ENCODE results near the gene MACROH2A2. TPM values are rescaled to one million over a fixed set of nuclear protein-coding genes. Genes with fewer than 3 reads are reported as not detected.

MACROH2A2 gene
- total and polyA plus RNA-seq, 2 of the 8 experiments (the other 6 are each of a cell fraction or from before 2014, with no cell fraction given) = 7.9 to 9.3 TPM

DNA sequence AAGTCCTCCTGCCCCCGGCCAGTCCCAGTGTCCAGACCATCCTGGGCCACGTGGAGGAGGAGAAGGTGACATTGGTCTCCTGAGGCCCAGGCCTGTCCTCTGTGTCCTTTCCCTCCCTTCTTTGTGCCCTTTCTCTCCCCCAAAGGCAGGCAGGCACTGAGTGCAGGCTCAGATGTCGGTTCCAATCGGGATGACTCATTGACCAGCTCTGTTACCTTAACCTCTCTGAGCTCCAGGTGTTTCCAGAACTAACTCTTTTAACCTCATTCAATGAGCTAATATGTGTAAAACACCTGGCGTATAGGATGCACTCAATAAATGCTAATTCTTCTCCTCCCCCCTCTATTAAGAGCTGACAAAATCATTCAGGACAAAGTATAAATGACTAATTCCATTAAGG, 25.7 kb downstream of the MACROH2A2 start:
- Histone ChIP-seq H3K79me2 (ENCODE audit: control insufficient read depth in 1 of 2, insufficient read depth in 2 of 2, low read length in 2 of 2) (no peaks in the 10 kb centered on the region), H4K91ac (replicated peaks; ENCODE audit: insufficient read length, low read length) (no peak overlapping the region), H3K4ac (replicated peaks; ENCODE audit: insufficient read length, low read depth, low read length) (no peak overlapping the region), H3K4me2 (ENCODE audit: insufficient read depth in 1 of 2, low read depth in 2 of 2, low read length in 2 of 2) (no peak overlapping the region), H2BK120ac (replicated peaks; ENCODE audit: low read depth, low read length) (no peak overlapping the region), H2BK15ac (ENCODE audit: low read length) (no peak overlapping the region), H3K4me1 (replicated peaks in 1 of 4; ENCODE audit: control insufficient read depth in 3 of 4, insufficient read depth in 4 of 4, low read length in 3 of 4) (no peaks in the 10 kb centered on the region; a peak in 4 of 7 replicates), H3K23ac (ENCODE audit: insufficient read length) (no peak overlapping the region), H3K14ac (ENCODE audit: insufficient read length) (no peak overlapping the region), H3K56ac (replicated peaks; ENCODE audit: insufficient read length, low read depth, low read length) (no peak overlapping the region), H3K79me1 (ENCODE audit: low read depth, low read length) (no peaks in the 10 kb centered on the region; the same call in 1 of the 2 replicates), H3K4me3 (ENCODE audit: extremely low read depth in 1 of 4, insufficient read depth in 2 of 4, low read depth in 3 of 4, low read length in 4 of 4) (no peak overlapping the region), H2BK5ac (ENCODE audit: low read depth, low read length) (no peak overlapping the region), H3K18ac (ENCODE audit: extremely low read depth, low read length) (no peak overlapping the region), H4K5ac (ENCODE audit: insufficient read length, low read depth, low read length) (no peak overlapping the region), H3K9me3 (ENCODE audit: insufficient read depth in 2 of 2, low read depth in 1 of 2, low read length in 1 of 2) (no peaks in the 10 kb centered on the region), H3K27ac (ENCODE audit: low read depth, low read length) (no peak overlapping the region), H2BK12ac (ENCODE audit: low read depth, low read length) (no peak overlapping the region), H4K20me1 (replicated peaks in 1 of 2; ENCODE audit: control insufficient read depth in 1 of 2, insufficient read depth in 2 of 2, low read length in 2 of 2) (no peaks in the 10 kb centered on the region), H2AK5ac (ENCODE audit: low read depth, low read length) (no peak overlapping the region), H4K8ac (ENCODE audit: extremely low read depth, insufficient read depth, low read length) (no peak overlapping the region), H3K36me3 (ENCODE audit: control insufficient read depth in 2 of 4, insufficient read depth in 4 of 4, low read length in 3 of 4) (no peaks in the 10 kb centered on the region), H2AFZ (ENCODE audit: low read length) (no peak overlapping the region), H2BK20ac (ENCODE audit: low read length) (no peak overlapping the region), H3K9ac (replicated peaks in 1 of 4; ENCODE audit: extremely low read depth in 1 of 4, low read depth in 3 of 4, low read length in 3 of 4) (no peak overlapping the region), H3K23me2 (ENCODE audit: low read depth, low read length) (no peaks in the 10 kb centered on the region), H3K27me3 (replicated peaks in 1 of 4; ENCODE audit: control insufficient read depth in 3 of 4, extremely low read depth in 1 of 4, insufficient read depth in 3 of 4, low read length in 3 of 4) (no peaks in the 10 kb centered on the region)
- ChIA-PET CTCF (ENCODE audit: partially characterized antibody) (interaction anchor here (0.8 to 2.8 kb wide), 6 partner anchors 10 to 38 kb away, joined by 3 to 9 read pairs (median 4); no protein-coding TSS in a partner anchor), POLR2A (ENCODE audit: partially characterized antibody) (interaction anchor here (1.6 kb wide), 1 partner anchor 9 kb away, joined by 3 read pairs; no protein-coding TSS in a partner anchor)
- FAIRE-seq (no peak), DNase-seq (ENCODE audit: low read depth in 1 of 2, low spot score in 2 of 2) (no peak)
- TF ChIP-seq RBBP5 (IDR thresholded peaks at IDR 0.05; ENCODE audit: borderline replicate concordance, low read depth, low read length) (no peak), CBX5 (IDR thresholded peaks at IDR 0.05; ENCODE audit: low read depth, low read length) (no peak), POLR2A (IDR thresholded peaks at IDR 0.05; ENCODE audit: control extremely low read depth in 1 of 2, low read depth in 2 of 2, low read length in 2 of 2) (no peak)
- 82% methylated on average over 5 of the region's 5 CpGs; no CpG with 5 or more reads in 1 of the 2 experiments for WGBS, 2 experiments (ENCODE audit: extremely low coverage in 1 of 2, insufficient coverage in 1 of 2, insufficient read length in 1 of 2, insufficient replicate concordance in 2 of 2, low coverage in 1 of 2, low lambda C conversion rate in 2 of 2, missing lambda C conversion rate in 1 of 2)
